SK-N-SH (cell line): Measurements from ENCODE around the gene GSTM4. TPM values are rescaled to one million over a fixed set of nuclear protein-coding genes. Genes with fewer than 3 reads are reported as not detected.
A peak's percentile ranks its signal among the peaks of the same experiment; 100 is the strongest.

ENCODE experiments used
- CTCF ChIA-PET: fragments of 300-600, 350-600 bp; formaldehyde crosslinking; extraction: SDS; loops from one replicate; lab custom pipeline; 2021; lab: Yijun Ruan, JAX
- POLR2A ChIA-PET: fragments of 350-600 bp; sonication (Branson Sonifier 250); formaldehyde crosslinking; extraction: SDS; loops from one replicate; lab custom pipeline; 2020; ENCODE audit warnings: antibody characterized with exemption, inconsistent platforms; lab: Yijun Ruan, JAX
- DNase-seq: peaks from one replicate; pipeline ENCODE4 v3.0.0; 2012
- H2AFZ ChIP-seq: fragments of 200-600 bp; sonication (generic); 2 replicates; pipeline ENCODE4 v1.8.1; 2016; ENCODE audit warnings: antibody characterized with exemption, mild to moderate bottlenecking, low read depth
- H3F3A ChIP-seq: fragments of 200-600 bp; sonication (generic); replicated peaks from 2 replicates; pipeline ENCODE3; 2016; ENCODE audit warnings: antibody characterized with exemption, mild to moderate bottlenecking; ENCODE audit not compliant: insufficient read depth
- H3K27ac ChIP-seq, 2 experiments: fragments of 200-500 bp in 1 of 2; fragments of 200-600 bp in 1 of 2; sonication (Bioruptor generic) in 1 of 2; sonication (generic), shearing (Covaris generic) in 1 of 2; 2 replicates each; pipeline versions ENCODE4 v1.5.1 to v1.6.1; 2014 to 2016; ENCODE audit warnings: low read depth in 2 of 2, inconsistent platforms in 1 of 2, low read length in 1 of 2, mild to moderate bottlenecking in 1 of 2, mixed read lengths in 1 of 2
- H3K27me3 ChIP-seq: fragments of 200-600 bp; sonication (generic), shearing (Covaris generic); 2 replicates; pipeline ENCODE4 v1.6.1; 2016; ENCODE audit warnings: mixed run types; ENCODE audit not compliant: insufficient read depth
- H3K36me3 ChIP-seq, 2 experiments: fragments of 200-500 bp in 1 of 2; fragments of 200-600 bp in 1 of 2; sonication (Bioruptor generic) in 1 of 2; sonication (generic) in 1 of 2; replicated peaks in 1 of 2; 2 replicates each; pipeline versions ENCODE3 to v1.5.1; 2014 to 2016; ENCODE audit warnings: low read length in 1 of 2, mild to moderate bottlenecking in 1 of 2; ENCODE audit not compliant: insufficient read depth in 2 of 2, control insufficient read depth in 1 of 2
- H3K4me1 ChIP-seq, 2 experiments: fragments of 200-500 bp in 1 of 2; fragments of 200-600 bp in 1 of 2; sonication (Bioruptor generic) in 1 of 2; sonication (generic), shearing (Covaris generic) in 1 of 2; 2 replicates each; pipeline versions ENCODE4 v1.5.1 to v1.6.1; 2014 to 2016; ENCODE audit warnings: low read depth in 1 of 2, low read length in 1 of 2, mixed run types in 1 of 2; ENCODE audit not compliant: insufficient read depth in 2 of 2, control insufficient read depth in 1 of 2
- H3K4me2 ChIP-seq: fragments of 200-600 bp; sonication (generic), shearing (Covaris generic); 2 replicates; pipeline ENCODE4 v1.6.1; 2017; ENCODE audit warnings: mixed run types
- H3K4me3 ChIP-seq, 2 experiments: fragments of 200-500 bp in 1 of 2; fragments of 200-600 bp in 1 of 2; sonication (Bioruptor generic) in 1 of 2; sonication (generic), shearing (Covaris generic) in 1 of 2; 2 replicates each; pipeline versions ENCODE4 v1.5.1 to v1.8.1; 2014 to 2016; ENCODE audit warnings: low read depth in 2 of 2, inconsistent platforms in 1 of 2, low read length in 1 of 2, mild to moderate bottlenecking in 1 of 2, mixed read lengths in 1 of 2, moderate library complexity in 1 of 2
- H3K79me2 ChIP-seq: fragments of 200-600 bp; sonication (generic); 2 replicates; pipeline ENCODE4 v1.8.1; 2017; ENCODE audit warnings: mild to moderate bottlenecking; ENCODE audit not compliant: insufficient read depth
- H3K9ac ChIP-seq: fragments of 200-600 bp; sonication (generic); 2 replicates; pipeline ENCODE4 v1.6.1; 2017; ENCODE audit warnings: mixed run types
- H3K9me2 ChIP-seq: fragments of 200-600 bp; sonication (generic); 2 replicates; pipeline ENCODE4 v1.6.1; 2017; ENCODE audit warnings: mixed run types
- H3K9me3 ChIP-seq: fragments of 200-600 bp; sonication (generic); 2 replicates; pipeline ENCODE4 v1.6.1; 2017; ENCODE audit warnings: mixed run types, mild to moderate bottlenecking, moderate library complexity
- H4K20me1 ChIP-seq: fragments of 200-600 bp; sonication (generic); 2 replicates; pipeline ENCODE4 v1.6.1; 2017; ENCODE audit warnings: mild to moderate bottlenecking, mixed run types; ENCODE audit not compliant: insufficient read depth
- CHD2 ChIP-seq: fragments of 150-350 bp; IDR thresholded peaks from 2 replicates; pipeline ENCODE4 v1.6.1; 2018; ENCODE audit warnings: low read length; ENCODE audit not compliant: partially characterized antibody
- ELF1 ChIP-seq: IDR thresholded peaks from 2 replicates; pipeline ENCODE4 v1.4.0; 2012
- EP300 ChIP-seq, 2 experiments: IDR thresholded peaks; 2 replicates each; pipeline versions ENCODE4 v1.4.0 to v1.6.1; 2012; ENCODE audit warnings: borderline replicate concordance in 1 of 2, low read depth in 1 of 2, low read length in 1 of 2
- FOSL2 ChIP-seq: IDR thresholded peaks from 2 replicates; pipeline ENCODE4 v1.4.0; 2012; ENCODE audit warnings: low read depth, mild to moderate bottlenecking, moderate library complexity, borderline replicate concordance
- FOXJ3 ChIP-seq: sonication (generic); formaldehyde crosslinking; IDR thresholded peaks from 2 replicates; pipeline ENCODE4 v1.5.1; 2020; ENCODE audit warnings: mild to moderate bottlenecking, missing genetic modification reagents
- MXI1 ChIP-seq: IDR thresholded peaks from 2 replicates; pipeline ENCODE4 v1.6.1; 2012; ENCODE audit warnings: mild to moderate bottlenecking, low read depth, low read length, improper control_type of control experiment
- NFIC ChIP-seq: IDR thresholded peaks from 2 replicates; pipeline ENCODE4 v1.4.0; 2012; ENCODE audit warnings: borderline replicate concordance
- RAD21 ChIP-seq: IDR thresholded peaks from 2 replicates; pipeline ENCODE4 v1.6.1; 2012; ENCODE audit warnings: mild to moderate bottlenecking, low read length
- REST ChIP-seq: IDR thresholded peaks from 2 replicates; pipeline ENCODE4 v1.6.1; 2012; ENCODE audit warnings: mild to moderate bottlenecking, low read depth, low read length, moderate library complexity
- RXRA ChIP-seq: IDR thresholded peaks from 2 replicates; pipeline ENCODE4 v1.4.0; 2012; ENCODE audit warnings: low read depth, mild to moderate bottlenecking, borderline replicate concordance
- SMC3 ChIP-seq: IDR thresholded peaks from 2 replicates; pipeline ENCODE4 v1.6.1; 2012; ENCODE audit warnings: low read depth, low read length, improper control_type of control experiment
- TAF1 ChIP-seq: IDR thresholded peaks from 2 replicates; pipeline ENCODE4 v1.6.1; 2012; ENCODE audit warnings: low read depth, mild to moderate bottlenecking, low read length, moderate library complexity, borderline replicate concordance
- TEAD4 ChIP-seq: IDR thresholded peaks from 2 replicates; pipeline ENCODE4 v1.4.0; 2012; ENCODE audit warnings: mild to moderate bottlenecking, borderline replicate concordance; ENCODE audit not compliant: insufficient read depth
- USF2 ChIP-seq: fragments of 150-350 bp; IDR thresholded peaks from 2 replicates; pipeline ENCODE4 v1.6.1; 2017; ENCODE audit warnings: antibody characterized with exemption, low read length, low read depth, borderline replicate concordance
- WGBS: methylation state at CpG from one replicate; pipeline ENCODE4 v1.1.6; 2017; ENCODE audit warnings: low lambda C conversion rate; 5-methylcytosine and 5-hydroxymethylcytosine counted together
- polyA plus RNA-seq, 3 experiments: library from polyadenylated mRNA; depleted of rRNA; stranded (reverse); fragments of >200 nt; gene quantifications; 2 replicates each; pipeline ENCODE4 v1.2.3, GENCODE V29; 2012
- TF ChIP-seq, protein P1 (sequence below): IDR thresholded peaks from 2 replicates; pipeline ENCODE4 v1.4.0; 2012; ENCODE audit warnings: low read depth
- TF ChIP-seq, protein P2 (sequence below): IDR thresholded peaks from 2 replicates; pipeline ENCODE4; 2012

The GSTM4 gene
- polyA plus RNA-seq, 1 of the 3 experiments (the other 2 are of a cell fraction) = 34.2 TPM

- Histone ChIP-seq H3K27me3 (no peaks in the 10 kb centered on the region), H3K79me2 (no peaks in the 10 kb centered on the region), H2AFZ (no peak overlapping the region), H3K9ac (no peak overlapping the region), H3F3A (peaks cover 10% of the 10 kb centered on the region), H3K27ac (peak overlapping the region in 1 of 2 experiments; percentile 60; a peak in 2 of 4 replicates), H3K4me1 (peaks cover 0 to 5% of the 10 kb centered on the region in 2 experiments; a peak in 1 of 4 replicates), H3K36me3 (peaks cover 0 to 5% of the 10 kb centered on the region in 2 experiments)
- ChIA-PET CTCF (interaction anchor here (0.7 to 1.8 kb wide), 2 partner anchors 12 to 29 kb away, joined by 5 to 6 read pairs; no protein-coding TSS in a partner anchor), POLR2A (no interaction called here)
- 69% methylated on average over 3 of the region's 3 CpGs for WGBS
- no peak for DNase-seq
- no peak for TF ChIP-seq SMC3
- TF ChIP-seq FOSL2 = no peak
- TF ChIP-seq RAD21 = no peak
- TF ChIP-seq, protein P1, sequence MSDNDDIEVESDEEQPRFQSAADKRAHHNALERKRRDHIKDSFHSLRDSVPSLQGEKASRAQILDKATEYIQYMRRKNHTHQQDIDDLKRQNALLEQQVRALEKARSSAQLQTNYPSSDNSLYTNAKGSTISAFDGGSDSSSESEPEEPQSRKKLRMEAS = no peak
- no peak for TF ChIP-seq ELF1
- TF ChIP-seq RXRA = no peak
- no peak for TF ChIP-seq EP300 (IDR thresholded peaks at IDR 0.05; ENCODE audit: borderline replicate concordance in 1 of 2, low read depth in 1 of 2, low read length in 1 of 2)
- no peak for TF ChIP-seq MXI1
- no peak for TF ChIP-seq TAF1
- TF ChIP-seq CHD2 = no peak
- no peak for TF ChIP-seq NFIC
- TF ChIP-seq USF2 = no peak
- TF ChIP-seq REST = no peak
- no peak for TF ChIP-seq FOXJ3 (CRISPR knock-in tag)
- TF ChIP-seq, protein P2, sequence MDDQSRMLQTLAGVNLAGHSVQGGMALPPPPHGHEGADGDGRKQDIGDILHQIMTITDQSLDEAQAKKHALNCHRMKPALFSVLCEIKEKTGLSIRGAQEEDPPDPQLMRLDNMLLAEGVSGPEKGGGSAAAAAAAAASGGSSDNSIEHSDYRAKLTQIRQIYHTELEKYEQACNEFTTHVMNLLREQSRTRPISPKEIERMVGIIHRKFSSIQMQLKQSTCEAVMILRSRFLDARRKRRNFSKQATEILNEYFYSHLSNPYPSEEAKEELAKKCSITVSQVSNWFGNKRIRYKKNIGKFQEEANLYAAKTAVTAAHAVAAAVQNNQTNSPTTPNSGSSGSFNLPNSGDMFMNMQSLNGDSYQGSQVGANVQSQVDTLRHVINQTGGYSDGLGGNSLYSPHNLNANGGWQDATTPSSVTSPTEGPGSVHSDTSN = no peak
- TF ChIP-seq TEAD4 = no peak
- TF ChIP-seq, all 33 proteins: peak for 0
- H3K4me2 ChIP-seq = 0 out of 2 replicates have a peak overlapping the region, but pooled peaks have one; percentile 2
- H3K9me3 ChIP-seq = no peaks in the 10 kb centered on the region
- no peaks in the 10 kb centered on the region for H4K20me1 ChIP-seq
- no peak overlapping the region for H3K4me3 ChIP-seq
- H3K9me2 ChIP-seq = no peaks in the 10 kb centered on the region
These were observed 45.1 kb upstream of the GSTM4 start for GRCh38 chr1:109610609-109611307.
